Ramos (cell line): Measurements from ENCODE around the gene RANGAP1.

Source experiments
- in situ Hi-C: fragments of 300-500 bp; cut with MboI; formaldehyde crosslinking; loops from one replicate; pipeline ENCODE4 v1.14.3; 2022; ENCODE audit warnings: low sequenced_read_pairs; ENCODE audit not compliant: unreplicated experiment

RANGAP1 gene

GRCh38 chr22:41204992-41205900, 80.7 kb downstream of the RANGAP1 start, which contains the start of gene L3MBTL2:
Gene L3MBTL2 (plus strand): TSS chr22:41205312. CDS start chr22:41205363, 51 bp downstream.
- in situ Hi-C loops = no loop called here

- in situ Hi-C loops = no loop called here
These were observed 81.9 kb downstream of the RANGAP1 start for GRCh38 chr22:41204066-41204465.

- in situ Hi-C loops = no loop called here
These were observed 82.9 kb downstream of the RANGAP1 start for GRCh38 chr22:41203118-41203517.

- in situ Hi-C loops = no loop called here
These were observed 84.8 kb downstream of the RANGAP1 start for GRCh38 chr22:41201141-41201540.

GRCh38 chr22:41198027-41198580, 87.9 kb downstream of the RANGAP1 start:
- in situ Hi-C loops = no loop called here

- in situ Hi-C loops = no loop called here
These were observed 88.7 kb downstream of the RANGAP1 start for GRCh38 chr22:41197038-41197972.
